Thyroid gland (tissue), 4 donors: ENCODE measurements around the gene MPIG6B.

ENCODE experiments used
- POLR2A ChIP-seq, 2 donors: fragments of 450-650 bp; IDR thresholded peaks; one replicate each; pipeline ENCODE4 v1.6.1; 2017; ENCODE audit warnings: antibody characterized with exemption in 2 of 2, mild to moderate bottlenecking in 2 of 2, moderate library complexity in 1 of 2
- TF ChIP-seq, protein P1 (sequence below), 6 experiments: fragments of 200-600 bp in 3 of 6; fragments of 450-650 bp in 3 of 6; sonication (generic) in 3 of 6; IDR thresholded peaks; one replicate each; pipeline ENCODE4 v1.5.1; 2016 to 2019; ENCODE audit warnings: antibody characterized with exemption in 6 of 6, mild to moderate bottlenecking in 2 of 6, inconsistent platforms in 1 of 6, moderate library complexity in 1 of 6

DNA sequence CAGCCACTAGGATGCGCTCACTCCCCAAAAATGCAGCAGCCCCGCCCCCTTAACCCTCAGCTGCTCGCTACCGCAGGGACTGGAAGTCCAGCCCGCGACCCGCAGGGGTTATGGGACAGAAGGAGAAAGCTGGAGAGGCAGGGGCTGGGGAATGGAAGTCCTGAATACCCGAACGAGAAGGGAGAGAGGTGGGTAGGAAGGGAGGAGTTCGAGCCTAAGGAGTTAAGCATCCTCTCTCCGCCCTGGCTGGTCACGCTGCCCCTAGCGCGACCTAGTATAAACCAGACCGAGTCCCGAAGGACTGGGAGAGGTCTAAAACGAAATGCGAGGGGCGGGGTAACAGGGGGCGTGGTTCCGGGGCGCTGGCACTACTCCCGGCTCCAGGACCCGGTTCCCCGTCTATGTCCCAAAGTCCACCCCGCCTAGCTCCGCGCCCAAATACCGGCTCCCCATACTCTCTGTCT lies 6.4 kb downstream of the MPIG6B start:
- TF ChIP-seq POLR2A (IDR thresholded peaks at IDR 0.05) = no peak
- TF ChIP-seq, protein P1, sequence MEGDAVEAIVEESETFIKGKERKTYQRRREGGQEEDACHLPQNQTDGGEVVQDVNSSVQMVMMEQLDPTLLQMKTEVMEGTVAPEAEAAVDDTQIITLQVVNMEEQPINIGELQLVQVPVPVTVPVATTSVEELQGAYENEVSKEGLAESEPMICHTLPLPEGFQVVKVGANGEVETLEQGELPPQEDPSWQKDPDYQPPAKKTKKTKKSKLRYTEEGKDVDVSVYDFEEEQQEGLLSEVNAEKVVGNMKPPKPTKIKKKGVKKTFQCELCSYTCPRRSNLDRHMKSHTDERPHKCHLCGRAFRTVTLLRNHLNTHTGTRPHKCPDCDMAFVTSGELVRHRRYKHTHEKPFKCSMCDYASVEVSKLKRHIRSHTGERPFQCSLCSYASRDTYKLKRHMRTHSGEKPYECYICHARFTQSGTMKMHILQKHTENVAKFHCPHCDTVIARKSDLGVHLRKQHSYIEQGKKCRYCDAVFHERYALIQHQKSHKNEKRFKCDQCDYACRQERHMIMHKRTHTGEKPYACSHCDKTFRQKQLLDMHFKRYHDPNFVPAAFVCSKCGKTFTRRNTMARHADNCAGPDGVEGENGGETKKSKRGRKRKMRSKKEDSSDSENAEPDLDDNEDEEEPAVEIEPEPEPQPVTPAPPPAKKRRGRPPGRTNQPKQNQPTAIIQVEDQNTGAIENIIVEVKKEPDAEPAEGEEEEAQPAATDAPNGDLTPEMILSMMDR (IDR thresholded peaks at IDR 0.05) = peak; percentile 29 to 72 (median 60)
